Thoracic aorta (tissue), 2 donors: ENCODE measurements around the gene IL6. TPM values are rescaled to one million over a fixed set of nuclear protein-coding genes. Genes with fewer than 3 reads are reported as not detected.

Experiments
- ATAC-seq: fragments of 150-250 bp; one replicate; pipeline ENCODE4 v1.8.0; 2017; ENCODE audit warnings: low read depth; ENCODE audit not compliant: insufficient number of reproducible peaks, low FRiP score
- DNase-seq: peaks from one replicate; pipeline ENCODE4 v3.0.0-alpha.2; 2020; ENCODE audit warnings: low spot score
- H3K27ac ChIP-seq, 2 donors: fragments of 200-600 bp; sonication (generic); 1 replicate in 1 of 2; 2 replicates in 1 of 2; pipeline ENCODE4 v1.5.1; 2016; ENCODE audit warnings: mild to moderate bottlenecking in 2 of 2, moderate library complexity in 2 of 2
- H3K27me3 ChIP-seq: fragments of 200-600 bp; sonication (generic); replicated peaks from 2 replicates; pipeline ENCODE4 v1.6.0; 2016; ENCODE audit warnings: mild to moderate bottlenecking; ENCODE audit not compliant: insufficient read depth
- H3K36me3 ChIP-seq: fragments of 200-600 bp; sonication (generic); one replicate; pipeline ENCODE4 v1.5.1; 2016
- H3K4me1 ChIP-seq, 2 donors: fragments of 200-600 bp; sonication (generic); 1 replicate in 1 of 2; 2 replicates in 1 of 2; pipeline versions ENCODE4 v1.5.1 to v1.6.0; 2016; ENCODE audit warnings: low read depth in 2 of 2, mild to moderate bottlenecking in 1 of 2; ENCODE audit not compliant: control insufficient read depth in 1 of 2
- H3K4me3 ChIP-seq: fragments of 200-600 bp; sonication (generic); 2 replicates; pipeline ENCODE4 v1.5.1; 2016; ENCODE audit warnings: mild to moderate bottlenecking
- H3K9me3 ChIP-seq: fragments of 200-600 bp; sonication (generic); 2 replicates; pipeline ENCODE4 v1.5.1; 2016
- total RNA-seq, 2 donors: library from RNA; depleted of rRNA; stranded (reverse); fragments of >200 nt; gene quantifications; one replicate each; pipeline versions ENCODE4 v1.1.0 to v1.2.3, GENCODE V29; 2016
- TF ChIP-seq, protein P1 (sequence below): fragments of 200-600 bp; sonication (generic); IDR thresholded peaks from one replicate; pipeline ENCODE4 v1.5.1; 2019; ENCODE audit warnings: antibody characterized with exemption

IL6 gene
- total RNA-seq, 2 donors from 2014 or later, result 15.7 to 151 TPM

DNA sequence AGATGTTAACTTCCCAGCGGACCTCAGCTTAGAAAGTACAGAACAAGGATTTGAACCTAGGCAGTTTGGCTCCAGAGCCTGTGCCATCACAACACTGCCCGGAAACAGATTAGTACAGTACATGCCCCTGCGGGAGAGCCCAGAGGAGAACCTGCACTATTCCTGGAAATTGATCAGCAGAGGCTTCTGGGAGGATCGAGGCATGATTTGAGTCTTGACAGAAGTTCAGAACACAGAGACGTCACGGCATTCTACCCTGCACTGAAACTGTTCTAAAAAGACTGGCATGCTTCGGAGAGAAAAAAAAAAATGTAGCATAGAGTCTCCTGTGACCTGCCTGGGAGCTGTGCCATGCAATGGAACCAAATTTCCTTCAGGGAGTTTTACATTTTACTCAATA is 9.2 kb upstream of the IL6 start:
- TF ChIP-seq, protein P1, sequence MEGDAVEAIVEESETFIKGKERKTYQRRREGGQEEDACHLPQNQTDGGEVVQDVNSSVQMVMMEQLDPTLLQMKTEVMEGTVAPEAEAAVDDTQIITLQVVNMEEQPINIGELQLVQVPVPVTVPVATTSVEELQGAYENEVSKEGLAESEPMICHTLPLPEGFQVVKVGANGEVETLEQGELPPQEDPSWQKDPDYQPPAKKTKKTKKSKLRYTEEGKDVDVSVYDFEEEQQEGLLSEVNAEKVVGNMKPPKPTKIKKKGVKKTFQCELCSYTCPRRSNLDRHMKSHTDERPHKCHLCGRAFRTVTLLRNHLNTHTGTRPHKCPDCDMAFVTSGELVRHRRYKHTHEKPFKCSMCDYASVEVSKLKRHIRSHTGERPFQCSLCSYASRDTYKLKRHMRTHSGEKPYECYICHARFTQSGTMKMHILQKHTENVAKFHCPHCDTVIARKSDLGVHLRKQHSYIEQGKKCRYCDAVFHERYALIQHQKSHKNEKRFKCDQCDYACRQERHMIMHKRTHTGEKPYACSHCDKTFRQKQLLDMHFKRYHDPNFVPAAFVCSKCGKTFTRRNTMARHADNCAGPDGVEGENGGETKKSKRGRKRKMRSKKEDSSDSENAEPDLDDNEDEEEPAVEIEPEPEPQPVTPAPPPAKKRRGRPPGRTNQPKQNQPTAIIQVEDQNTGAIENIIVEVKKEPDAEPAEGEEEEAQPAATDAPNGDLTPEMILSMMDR, result no peak
- Histone ChIP-seq H3K9me3 (no peaks in the 10 kb centered on the region), H3K27me3 (no peaks in the 10 kb centered on the region), H3K4me1 (peaks cover 19 to 36% of the 10 kb centered on the region in 2 donors), H3K27ac (peak overlapping the region; percentile 31 to 55), H3K36me3 (no peaks in the 10 kb centered on the region), H3K4me3 (peak overlapping the region; percentile 1)
- DNase-seq, result no peak
- peak; percentile 15 for ATAC-seq

DNA sequence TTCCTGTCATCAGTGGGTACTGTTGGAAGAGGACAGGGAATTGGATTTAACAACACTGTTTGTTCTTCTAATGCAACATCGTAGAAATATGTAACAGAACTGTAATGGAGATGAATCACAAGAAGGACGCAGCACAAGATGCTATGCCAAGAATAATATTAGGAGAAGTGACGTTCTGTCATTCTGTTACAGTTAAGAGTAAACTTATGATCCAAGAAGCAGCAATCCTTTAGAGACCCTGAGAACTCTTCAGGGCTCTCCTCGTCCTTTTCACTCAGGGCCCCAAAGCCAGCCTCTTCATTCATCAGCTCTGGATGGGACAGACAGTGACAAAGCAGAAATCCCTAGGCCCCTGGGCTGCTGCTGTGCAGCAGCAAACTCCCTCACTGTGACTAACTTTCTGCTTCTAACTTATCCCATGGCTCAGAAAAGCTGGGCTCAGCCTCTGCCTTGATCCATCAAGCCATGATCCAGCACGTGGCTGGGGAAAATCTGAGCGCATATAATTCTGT is 8.7 kb upstream of the IL6 start:
- TF ChIP-seq, protein P1, result no peak
- peaks cover 19 to 41% of the 10 kb centered on the region in 2 donors for H3K4me1 ChIP-seq
- H3K4me3 ChIP-seq, result peak overlapping the region; percentile 1
- H3K9me3 ChIP-seq, result no peaks in the 10 kb centered on the region
- peak overlapping the region; percentile 48 to 55 for H3K27ac ChIP-seq
- H3K27me3 ChIP-seq, result no peaks in the 10 kb centered on the region
- H3K36me3 ChIP-seq, result no peaks in the 10 kb centered on the region
- ATAC-seq (peak; percentile 23), DNase-seq (no peak)

DNA sequence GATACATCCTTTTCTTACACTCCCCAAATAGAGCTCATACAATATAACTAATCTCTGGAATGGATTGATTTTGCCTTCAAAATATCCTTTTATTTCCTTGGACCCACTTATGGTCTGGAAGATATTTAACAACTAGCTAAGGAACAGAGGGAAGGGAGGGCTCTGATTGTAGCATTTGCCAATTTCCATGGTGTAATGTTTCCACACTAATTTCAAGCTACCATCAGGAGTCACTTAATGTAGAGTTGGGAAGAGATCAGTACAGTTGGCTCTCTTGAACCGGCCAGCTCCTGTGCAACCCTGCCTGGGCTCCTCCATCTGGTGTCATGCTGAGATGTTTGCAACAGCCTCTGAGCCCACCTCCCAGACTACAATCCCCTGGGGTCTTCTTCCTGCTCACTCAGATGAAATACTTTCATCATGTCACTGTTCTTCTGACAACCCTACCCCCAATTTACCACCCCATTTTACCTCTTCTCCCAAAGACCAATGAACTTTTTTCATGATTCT is 8.0 kb upstream of the IL6 start:
- H3K4me1 ChIP-seq, result peaks cover 23 to 48% of the 10 kb centered on the region in 2 donors
- ATAC-seq (no peak), DNase-seq (no peak)
- TF ChIP-seq, protein P1, result no peak
- H3K4me3 ChIP-seq, result no peak overlapping the region
- H3K9me3 ChIP-seq, result no peaks in the 10 kb centered on the region
- no peaks in the 10 kb centered on the region for H3K36me3 ChIP-seq
- peak overlapping the region in 1 of 2 donors; percentile 55 for H3K27ac ChIP-seq
- no peaks in the 10 kb centered on the region for H3K27me3 ChIP-seq

DNA sequence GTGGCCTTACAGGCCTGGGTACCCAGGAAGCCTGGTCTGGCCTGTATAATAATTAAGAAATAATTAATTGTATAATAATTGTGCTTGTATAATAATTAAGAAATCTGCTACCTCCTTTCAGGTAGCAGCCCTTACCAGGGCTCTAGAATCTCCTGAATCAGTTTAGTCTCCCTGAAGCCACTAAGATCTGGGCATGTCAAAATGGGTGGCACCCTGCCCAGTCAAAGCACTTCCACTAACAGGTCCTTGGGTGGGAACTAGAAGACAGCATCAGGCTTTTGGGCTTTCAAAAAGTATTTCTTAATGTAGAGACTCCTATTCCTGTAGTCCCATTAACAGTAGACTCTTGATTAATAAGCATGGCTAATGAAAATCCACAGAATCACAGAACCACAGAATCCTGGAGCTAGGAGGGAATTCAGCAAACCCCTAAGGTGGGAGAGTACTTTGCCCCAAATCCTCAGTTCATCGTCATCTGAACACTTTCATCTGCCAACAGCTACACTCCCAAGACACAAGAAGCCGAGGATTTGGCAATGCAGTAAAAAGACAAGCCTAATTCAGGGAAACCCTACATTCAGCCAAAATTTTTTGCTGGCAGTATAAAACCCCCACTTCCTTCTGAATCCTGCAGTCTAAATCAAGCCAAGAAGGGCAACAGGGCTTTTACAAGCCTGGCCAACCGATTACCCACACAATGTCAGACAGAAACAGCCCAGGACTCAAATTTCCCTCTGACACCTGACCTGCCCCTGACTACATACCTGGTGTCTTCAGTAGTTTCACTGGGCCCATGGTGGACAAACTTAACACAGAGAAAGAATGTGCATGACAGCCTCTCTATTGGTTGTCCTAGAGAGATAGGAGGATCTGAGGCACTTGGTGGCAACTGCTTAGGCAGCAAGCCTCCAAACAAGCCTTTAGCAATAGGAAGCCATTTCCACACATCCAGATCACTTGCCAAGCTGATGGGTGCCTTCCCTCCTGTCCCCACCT is 5.9 kb upstream of the IL6 start:
- TF ChIP-seq, protein P1, result no peak
- H3K4me1 ChIP-seq, result peaks cover 24 to 55% of the 10 kb centered on the region in 2 donors
- no peaks in the 10 kb centered on the region for H3K36me3 ChIP-seq
- no peak overlapping the region for H3K4me3 ChIP-seq
- H3K27ac ChIP-seq, result peak overlapping the region; percentile 9 to 15
- ATAC-seq (no peak), DNase-seq (no peak)
- no peaks in the 10 kb centered on the region for H3K9me3 ChIP-seq
- H3K27me3 ChIP-seq, result no peaks in the 10 kb centered on the region

DNA sequence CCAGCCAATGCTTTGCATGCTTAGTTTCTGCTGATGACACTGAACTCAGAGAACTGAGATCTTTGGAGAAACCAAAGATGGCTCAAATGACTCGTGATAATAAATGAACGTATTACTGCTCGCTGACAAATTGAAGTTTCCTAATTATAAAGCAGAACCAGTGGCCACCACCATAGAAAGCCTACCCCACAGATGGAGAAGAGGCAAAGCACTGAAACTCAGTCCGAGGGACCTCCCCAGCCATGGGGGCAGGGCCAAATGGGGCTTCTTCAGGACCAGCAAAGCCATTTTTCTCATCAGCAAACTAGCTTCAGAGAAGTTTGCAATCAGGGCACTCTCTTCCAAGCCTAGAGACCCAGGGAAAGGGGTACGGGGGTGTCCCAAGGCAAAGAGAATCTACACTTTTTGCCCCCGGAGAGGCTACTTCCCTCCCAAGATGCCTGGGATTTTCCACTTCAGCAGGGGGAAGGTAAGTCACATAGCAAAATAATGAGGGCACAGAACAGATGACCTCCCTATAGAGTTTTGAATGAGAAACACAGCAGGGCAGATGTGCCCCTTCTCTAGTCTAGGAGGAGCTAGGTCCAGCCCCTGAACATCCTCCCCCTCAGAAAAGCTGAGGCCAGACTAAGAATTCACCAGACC is 4.3 kb upstream of the IL6 start:
- no peaks in the 10 kb centered on the region for H3K36me3 ChIP-seq
- H3K27me3 ChIP-seq, result no peaks in the 10 kb centered on the region
- H3K27ac ChIP-seq, result peak overlapping the region in 1 of 2 donors; percentile 29
- H3K4me1 ChIP-seq, result peaks cover 30 to 65% of the 10 kb centered on the region in 2 donors
- no peaks in the 10 kb centered on the region for H3K9me3 ChIP-seq
- DNase-seq, result no peak
- TF ChIP-seq, protein P1, result no peak
- no peak for ATAC-seq
- H3K4me3 ChIP-seq, result peak overlapping the region; percentile 36
